ENCODE results near the gene KRTAP4-16. TPM values are rescaled to one million over a fixed set of nuclear protein-coding genes. Genes with fewer than 3 reads are reported as not detected.
A peak's percentile ranks its signal among the peaks of the same experiment; 100 is the strongest.
"Not testable (repeated sequence)": the region's sequence is repeated elsewhere in the genome, so short reads cannot be mapped to it uniquely, and the experiment has no call there.

The KRTAP4-16 gene
- total RNA-seq, 1 donor from 2014 or later: not detected

DNA sequence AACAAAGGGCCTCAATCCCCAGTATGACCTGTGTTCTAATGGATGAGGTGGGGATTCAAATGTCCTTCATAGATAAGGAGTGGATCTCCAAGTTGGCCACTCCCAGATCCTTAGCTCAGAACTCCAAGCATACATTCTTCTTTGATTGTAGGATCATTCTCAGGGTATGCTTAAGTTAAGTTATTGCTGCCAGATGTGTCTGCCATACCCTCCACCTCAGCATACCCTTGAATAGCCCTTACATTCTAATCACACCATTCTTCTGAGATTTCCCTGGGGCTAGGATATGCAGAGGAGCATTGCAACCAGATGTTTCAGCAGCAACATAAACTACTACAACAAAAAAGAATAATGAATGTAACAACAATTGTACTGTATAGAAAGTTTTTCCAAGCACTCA, 34.7 kb downstream of the KRTAP4-16 start:
- H3K27me3 Mint-ChIP-seq (ENCODE audit: unreplicated experiment): no peaks in the 10 kb centered on the region
- no peaks in the 10 kb centered on the region for H3K36me3 Mint-ChIP-seq (ENCODE audit: unreplicated experiment)
- DNase-seq (ENCODE audit: extremely low spot score, unreplicated experiment): no peak
- peaks cover 21% of the 10 kb centered on the region for H3K4me1 Mint-ChIP-seq (ENCODE audit: unreplicated experiment)
- TF ChIP-seq, protein P1, sequence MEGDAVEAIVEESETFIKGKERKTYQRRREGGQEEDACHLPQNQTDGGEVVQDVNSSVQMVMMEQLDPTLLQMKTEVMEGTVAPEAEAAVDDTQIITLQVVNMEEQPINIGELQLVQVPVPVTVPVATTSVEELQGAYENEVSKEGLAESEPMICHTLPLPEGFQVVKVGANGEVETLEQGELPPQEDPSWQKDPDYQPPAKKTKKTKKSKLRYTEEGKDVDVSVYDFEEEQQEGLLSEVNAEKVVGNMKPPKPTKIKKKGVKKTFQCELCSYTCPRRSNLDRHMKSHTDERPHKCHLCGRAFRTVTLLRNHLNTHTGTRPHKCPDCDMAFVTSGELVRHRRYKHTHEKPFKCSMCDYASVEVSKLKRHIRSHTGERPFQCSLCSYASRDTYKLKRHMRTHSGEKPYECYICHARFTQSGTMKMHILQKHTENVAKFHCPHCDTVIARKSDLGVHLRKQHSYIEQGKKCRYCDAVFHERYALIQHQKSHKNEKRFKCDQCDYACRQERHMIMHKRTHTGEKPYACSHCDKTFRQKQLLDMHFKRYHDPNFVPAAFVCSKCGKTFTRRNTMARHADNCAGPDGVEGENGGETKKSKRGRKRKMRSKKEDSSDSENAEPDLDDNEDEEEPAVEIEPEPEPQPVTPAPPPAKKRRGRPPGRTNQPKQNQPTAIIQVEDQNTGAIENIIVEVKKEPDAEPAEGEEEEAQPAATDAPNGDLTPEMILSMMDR (IDR thresholded peaks at IDR 0.05): no peak
- no peak overlapping the region for H3K27ac Mint-ChIP-seq (ENCODE audit: unreplicated experiment)
- H3K9me3 Mint-ChIP-seq (ENCODE audit: unreplicated experiment): no peaks in the 10 kb centered on the region
- no peak overlapping the region for H3K4me3 Mint-ChIP-seq (ENCODE audit: unreplicated experiment)

DNA sequence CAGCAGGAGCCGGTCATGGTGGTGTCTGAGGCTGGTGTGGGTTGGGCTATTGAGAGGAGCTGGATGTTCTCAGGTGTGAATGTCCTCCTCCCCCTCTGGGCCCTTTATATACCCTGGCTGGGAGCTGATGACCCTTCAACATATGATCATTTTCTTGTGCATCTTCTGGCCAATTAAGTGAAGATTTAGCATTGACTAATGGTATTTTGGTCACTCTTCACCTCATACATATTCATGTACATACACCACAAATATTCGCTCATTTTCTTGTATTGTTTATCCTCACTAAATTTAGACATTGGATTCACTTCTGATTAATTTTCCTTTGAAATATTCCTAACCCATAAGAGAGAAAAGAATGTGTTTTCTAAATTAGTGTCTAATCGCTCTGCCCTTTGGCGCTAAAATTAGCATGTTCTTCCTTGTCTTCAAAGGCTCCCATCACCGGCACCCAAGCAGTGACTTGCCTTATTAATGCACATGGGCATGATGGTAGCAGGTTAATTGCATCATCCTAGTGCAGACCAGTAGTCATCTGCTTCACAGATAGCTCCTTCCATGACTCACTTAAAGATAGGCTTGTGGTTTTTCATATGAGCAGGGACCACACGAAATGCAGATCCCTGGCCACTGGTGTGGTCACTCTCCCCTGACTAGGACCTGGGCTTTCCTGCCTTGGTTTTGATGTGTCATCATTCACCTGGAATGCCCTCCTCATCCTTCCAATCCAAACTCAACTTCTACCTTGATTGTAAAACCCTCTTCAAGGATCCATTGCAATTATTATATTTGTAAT, 36.0 kb downstream of the KRTAP4-16 start, which contains the start of gene KRTAP2-4:
TSS of gene KRTAP2-4 (minus strand) at position 51 of the 796 bp plus-strand sequence. CDS start at position 17, 34 bp downstream.
- Mint-ChIP-seq H3K9me3 (ENCODE audit: unreplicated experiment) (no peaks in the 10 kb centered on the region), H3K27ac (ENCODE audit: unreplicated experiment) (no peak within 1 kb of the TSS), H3K4me3 (ENCODE audit: unreplicated experiment) (no peak within 1 kb of the TSS), H3K4me1 (ENCODE audit: unreplicated experiment) (peaks cover 34% of the 10 kb centered on the region), H3K36me3 (ENCODE audit: unreplicated experiment) (no peaks in the 10 kb centered on the region), H3K27me3 (ENCODE audit: unreplicated experiment) (no peaks in the 10 kb centered on the region)
- TF ChIP-seq, protein P1 (IDR thresholded peaks at IDR 0.05): no peak
- DNase-seq (ENCODE audit: extremely low spot score, unreplicated experiment): no peak

DNA sequence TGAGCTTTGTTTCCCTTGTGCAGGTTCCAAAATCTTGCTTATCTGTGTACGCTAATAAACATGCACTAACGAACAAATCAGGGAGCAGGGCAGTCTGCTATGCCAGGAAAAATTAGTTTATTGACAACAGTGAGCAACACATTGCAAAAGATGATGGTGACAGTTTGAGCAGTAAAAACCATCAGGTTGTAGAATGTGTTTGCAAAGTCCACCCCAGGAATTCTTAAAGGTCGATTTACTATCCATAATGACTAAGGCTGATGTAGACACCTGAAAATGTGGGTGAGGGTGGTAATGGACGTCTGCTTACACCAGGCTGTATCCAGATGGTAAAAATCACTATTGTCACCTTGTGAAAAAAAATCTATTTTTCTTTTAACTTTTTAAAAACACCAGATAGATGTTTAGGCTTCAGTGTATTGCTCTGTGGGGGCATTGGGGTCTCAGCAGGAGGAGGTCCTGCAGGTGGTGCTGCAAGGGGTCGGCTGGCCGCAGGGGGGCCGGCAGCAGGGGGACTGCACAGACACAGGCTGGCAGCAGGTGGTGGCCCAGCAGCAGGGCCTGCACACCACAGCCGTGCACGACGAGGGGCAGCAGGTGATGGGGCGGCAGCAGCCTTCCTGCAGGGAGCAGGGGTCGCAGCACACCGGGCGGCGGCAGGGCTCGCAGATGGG, 36.9 kb downstream of the KRTAP4-16 start:
- H3K36me3 Mint-ChIP-seq (ENCODE audit: unreplicated experiment); H3K9me3 Mint-ChIP-seq (ENCODE audit: unreplicated experiment); H3K4me3 Mint-ChIP-seq (ENCODE audit: unreplicated experiment): not testable (repeated sequence)

DNA sequence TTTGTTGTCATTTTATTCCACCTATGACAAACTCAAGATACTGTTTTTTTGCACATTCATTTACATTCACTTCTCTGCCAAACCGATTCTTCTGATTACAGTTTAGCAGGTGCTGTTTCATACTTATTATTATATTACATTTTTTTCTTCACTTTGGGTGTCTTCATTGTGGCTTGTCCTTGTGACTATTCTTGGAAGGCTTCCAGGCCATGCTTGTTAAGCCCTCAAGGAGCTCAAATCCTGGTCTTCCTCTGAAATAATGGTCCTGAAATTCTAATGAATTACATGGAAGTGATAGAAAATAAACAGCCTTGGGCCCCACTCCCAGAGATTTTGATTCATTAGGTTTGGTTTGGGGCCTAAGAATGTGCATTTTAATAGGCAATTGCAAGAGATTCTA, 37.7 kb downstream of the KRTAP4-16 start:
- Mint-ChIP-seq H3K27ac (ENCODE audit: unreplicated experiment) (no peak overlapping the region), H3K36me3 (ENCODE audit: unreplicated experiment) (no peaks in the 10 kb centered on the region), H3K27me3 (ENCODE audit: unreplicated experiment) (no peaks in the 10 kb centered on the region), H3K4me1 (ENCODE audit: unreplicated experiment) (peaks cover 48% of the 10 kb centered on the region), H3K9me3 (ENCODE audit: unreplicated experiment) (no peaks in the 10 kb centered on the region), H3K4me3 (ENCODE audit: unreplicated experiment) (no peak overlapping the region)
- TF ChIP-seq, protein P1 (IDR thresholded peaks at IDR 0.05): no peak
- DNase-seq (ENCODE audit: extremely low spot score, unreplicated experiment): no peak

More for the DNA sequence above, 36.9 kb downstream of the KRTAP4-16 start:
- peaks cover 42% of the 10 kb centered on the region for H3K4me1 Mint-ChIP-seq (ENCODE audit: unreplicated experiment)
- not testable (repeated sequence) for DNase-seq (ENCODE audit: extremely low spot score, unreplicated experiment); H3K27ac Mint-ChIP-seq (ENCODE audit: unreplicated experiment); H3K27me3 Mint-ChIP-seq (ENCODE audit: unreplicated experiment)

DNA sequence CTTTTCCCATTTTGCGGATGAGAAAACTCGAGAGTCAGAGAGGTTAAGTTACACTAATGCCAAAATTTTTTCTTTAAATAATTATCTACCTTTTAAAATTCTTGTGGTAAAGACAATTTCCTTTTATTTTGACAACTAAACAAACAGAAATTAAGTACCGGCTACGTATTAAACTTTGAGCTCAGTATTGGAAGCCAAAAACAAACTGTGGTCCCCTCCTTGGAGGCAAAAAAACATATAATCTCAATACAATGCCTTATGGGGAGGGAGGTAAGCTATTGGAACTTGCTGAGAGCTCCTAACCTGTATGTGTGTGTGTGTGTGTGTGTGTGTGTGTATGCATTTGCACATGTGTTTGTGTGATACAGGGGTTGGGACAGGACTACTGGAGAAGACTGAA, 38.6 kb downstream of the KRTAP4-16 start:
- no peaks in the 10 kb centered on the region for H3K36me3 Mint-ChIP-seq (ENCODE audit: unreplicated experiment)
- no peaks in the 10 kb centered on the region for H3K27me3 Mint-ChIP-seq (ENCODE audit: unreplicated experiment)
- peak overlapping the region; percentile 90 for H3K27ac Mint-ChIP-seq (ENCODE audit: unreplicated experiment)
- no peak overlapping the region for H3K4me3 Mint-ChIP-seq (ENCODE audit: unreplicated experiment)
- no peak for DNase-seq (ENCODE audit: extremely low spot score, unreplicated experiment)
- TF ChIP-seq, protein P1 (IDR thresholded peaks at IDR 0.05): no peak
- no peaks in the 10 kb centered on the region for H3K9me3 Mint-ChIP-seq (ENCODE audit: unreplicated experiment)
- H3K4me1 Mint-ChIP-seq (ENCODE audit: unreplicated experiment): peaks cover 54% of the 10 kb centered on the region
